ENCODE results near the gene MGAT5.

MGAT5 gene

GRCh38 chr2:134276381-134277172 lies 22.7 kb downstream of the MGAT5 start:
- no peak for ATAC-seq
- TF ChIP-seq TSHZ2 (CRISPR knock-in tag; IDR thresholded peaks at IDR 0.05): no peak
- TF ChIP-seq TCF4 (CRISPR knock-in tag; IDR thresholded peaks at IDR 0.05; ENCODE audit: borderline replicate concordance): no peak
- no peak for TF ChIP-seq ZFP30 (CRISPR knock-in tag; IDR thresholded peaks at IDR 0.05)

GRCh38 chr2:134277223-134277622 lies 23.4 kb downstream of the MGAT5 start:
- no peak for ATAC-seq
- TF ChIP-seq OSR1 (CRISPR knock-in tag; IDR thresholded peaks at IDR 0.05) (no peak), CREB5 (CRISPR knock-in tag; IDR thresholded peaks at IDR 0.05; ENCODE audit: low read depth) (no peak), ESRRG (CRISPR knock-in tag; IDR thresholded peaks at IDR 0.05) (no peak), TCF4 (CRISPR knock-in tag; IDR thresholded peaks at IDR 0.05; ENCODE audit: borderline replicate concordance) (no peak), TOX (CRISPR knock-in tag; IDR thresholded peaks at IDR 0.05; ENCODE audit: borderline replicate concordance) (no peak), PATZ1 (CRISPR knock-in tag; IDR thresholded peaks at IDR 0.05; ENCODE audit: borderline replicate concordance) (no peak), ZNF565 (CRISPR knock-in tag; conservative IDR thresholded peaks at IDR 0.05; ENCODE audit: low read depth) (no peak), ZFP30 (CRISPR knock-in tag; IDR thresholded peaks at IDR 0.05) (no peak), ARNTL (CRISPR knock-in tag; IDR thresholded peaks at IDR 0.05; ENCODE audit: borderline replicate concordance, low read depth) (no peak), RARB (CRISPR knock-in tag; IDR thresholded peaks at IDR 0.05) (no peak)

GRCh38 chr2:134278553-134278952 lies 24.7 kb downstream of the MGAT5 start:
- no peak for ATAC-seq
- no peak for TF ChIP-seq SNAI2 (CRISPR knock-in tag; IDR thresholded peaks at IDR 0.05)
- no peak for TF ChIP-seq GLIS3 (CRISPR knock-in tag; IDR thresholded peaks at IDR 0.05)
- TF ChIP-seq BACH2 (CRISPR knock-in tag; IDR thresholded peaks at IDR 0.05; ENCODE audit: borderline replicate concordance): no peak
- TF ChIP-seq CSDC2 (CRISPR knock-in tag; IDR thresholded peaks at IDR 0.05): no peak
- no peak for TF ChIP-seq TSHZ2 (CRISPR knock-in tag; IDR thresholded peaks at IDR 0.05)
- no peak for TF ChIP-seq TCF4 (CRISPR knock-in tag; IDR thresholded peaks at IDR 0.05; ENCODE audit: borderline replicate concordance)

- no peak for ATAC-seq
Observed at GRCh38 chr2:134279417-134279816, 25.5 kb downstream of the MGAT5 start.

More at GRCh38 chr2:134279417-134279816, 25.5 kb downstream of the MGAT5 start:
- TF ChIP-seq ARNTL (CRISPR knock-in tag; IDR thresholded peaks at IDR 0.05; ENCODE audit: borderline replicate concordance, low read depth) (no peak), SNAI2 (CRISPR knock-in tag; IDR thresholded peaks at IDR 0.05) (no peak), RARB (CRISPR knock-in tag; IDR thresholded peaks at IDR 0.05) (no peak), ISL1 (CRISPR knock-in tag; IDR thresholded peaks at IDR 0.05) (no peak), BACH2 (CRISPR knock-in tag; IDR thresholded peaks at IDR 0.05; ENCODE audit: borderline replicate concordance) (no peak), ESRRG (CRISPR knock-in tag; IDR thresholded peaks at IDR 0.05) (no peak), POU6F1 (CRISPR knock-in tag; IDR thresholded peaks at IDR 0.05; ENCODE audit: borderline replicate concordance, low read depth) (no peak), TOX (CRISPR knock-in tag; IDR thresholded peaks at IDR 0.05; ENCODE audit: borderline replicate concordance) (no peak), ZNF70 (CRISPR knock-in tag; IDR thresholded peaks at IDR 0.05) (no peak), CREB5 (CRISPR knock-in tag; IDR thresholded peaks at IDR 0.05; ENCODE audit: low read depth) (no peak), ZNF8 (CRISPR knock-in tag; IDR thresholded peaks at IDR 0.05) (no peak), CSDC2 (CRISPR knock-in tag; IDR thresholded peaks at IDR 0.05) (no peak), PATZ1 (CRISPR knock-in tag; IDR thresholded peaks at IDR 0.05; ENCODE audit: borderline replicate concordance) (no peak), ZNF565 (CRISPR knock-in tag; conservative IDR thresholded peaks at IDR 0.05; ENCODE audit: low read depth) (no peak), OSR1 (CRISPR knock-in tag; IDR thresholded peaks at IDR 0.05) (no peak), ZFP3 (CRISPR knock-in tag; IDR thresholded peaks at IDR 0.05) (no peak)
